Endothelial cell of umbilical vein (primary cell): ENCODE data around the gene NDST3.
A peak's percentile ranks its signal among the peaks of the same experiment; 100 is the strongest.

Experiments
- CTCF ChIP-seq, 2 donors: IDR thresholded peaks; 1 replicate in 1 of 2; 2 replicates in 1 of 2; pipeline ENCODE4 v1.5.1; 2011; ENCODE audit warnings: low read length in 2 of 2, mild to moderate bottlenecking in 2 of 2, moderate library complexity in 2 of 2, control low read depth in 1 of 2, inconsistent platforms in 1 of 2, low read depth in 1 of 2; ENCODE audit not compliant: insufficient read depth in 1 of 2; ENCODE audit errors: extremely low read depth in 1 of 2
- EZH2 ChIP-seq: IDR thresholded peaks from 2 replicates; pipeline ENCODE4 v1.6.1; 2012; ENCODE audit warnings: borderline replicate concordance, low read depth, mild to moderate bottlenecking, moderate library complexity, low read length, inconsistent platforms; ENCODE audit not compliant: severe bottlenecking
- FOS ChIP-seq: IDR thresholded peaks from 2 replicates; pipeline ENCODE4 v1.6.1; 2011; ENCODE audit warnings: mild to moderate bottlenecking, low read length, moderate library complexity, borderline replicate concordance; ENCODE audit not compliant: insufficient read depth
- GATA2 ChIP-seq: IDR thresholded peaks from 2 replicates; pipeline ENCODE4 v1.7.0; 2011; ENCODE audit warnings: low read depth, mild to moderate bottlenecking, moderate library complexity, mixed read lengths, low read length; ENCODE audit not compliant: insufficient read length, insufficient read depth
- JUN ChIP-seq: IDR thresholded peaks from 2 replicates; pipeline ENCODE4 v1.6.1; 2011; ENCODE audit warnings: borderline replicate concordance, low read depth; ENCODE audit not compliant: insufficient read length, insufficient read depth
- MAX ChIP-seq: IDR thresholded peaks from 2 replicates; pipeline ENCODE4 v1.6.1; 2011; ENCODE audit not compliant: insufficient read depth, insufficient read length
- MYC ChIP-seq: IDR thresholded peaks from one replicate; pipeline ENCODE4 v1.6.1; 2011; ENCODE audit warnings: mild to moderate bottlenecking, low read depth, low read length
- POLR2A ChIP-seq: IDR thresholded peaks from 2 replicates; pipeline ENCODE4 v1.6.1; 2012; ENCODE audit warnings: low read depth, mild to moderate bottlenecking, control low read depth, low read length
- POLR2AphosphoS5 ChIP-seq: IDR thresholded peaks from 2 replicates; pipeline ENCODE4 v1.6.1; 2012; ENCODE audit warnings: low read depth, mild to moderate bottlenecking, control low read depth, low read length, moderate library complexity; ENCODE audit not compliant: insufficient read depth

- no peak for TF ChIP-seq CTCF (IDR thresholded peaks at IDR 0.05; ENCODE audit: extremely low read depth in 1 of 2, insufficient read depth in 1 of 2, low read depth in 1 of 2, low read length in 2 of 2)
- no peak for TF ChIP-seq POLR2AphosphoS5
- TF ChIP-seq POLR2A, result no peak
- TF ChIP-seq MYC, result no peak
- TF ChIP-seq JUN, result no peak
- TF ChIP-seq MAX, result no peak
- no peak for TF ChIP-seq EZH2
- TF ChIP-seq FOS, result peak; percentile 86
- TF ChIP-seq GATA2, result peak; percentile 91
Measured at GRCh38 chr4:118124997-118125396, 90.7 kb downstream of the NDST3 start.
